Common myeloid progenitor, CD34-positive (primary cell): ENCODE data around the gene SHISA5.

ENCODE experiments used
- CTCF ChIA-PET: fragments of 350-600 bp; sonication (Branson Sonifier 250); formaldehyde crosslinking; loops from one replicate; lab custom pipeline; 2021; ENCODE audit warnings: antibody characterized with exemption; lab: Charles Lee
- POLR2A ChIA-PET: fragments of 350-600 bp; sonication (Branson Sonifier 250); formaldehyde crosslinking; loops from one replicate; lab custom pipeline; 2021; ENCODE audit warnings: antibody characterized with exemption; lab: Charles Lee
- DNase-seq, 3 donors: peaks; one replicate each; pipeline versions ENCODE4 v3.0.0 to v3.0.0-alpha.2; 2013
- H3K27ac ChIP-seq, 2 experiments: 1 replicate in 1 of 2; 2 replicates in 1 of 2; pipeline ENCODE4 v1.7.0; 2013; ENCODE audit warnings: inconsistent platforms in 2 of 2, low read length in 2 of 2, mild to moderate bottlenecking in 2 of 2, low read depth in 1 of 2, moderate library complexity in 1 of 2; ENCODE audit not compliant: severe bottlenecking in 2 of 2, insufficient read depth in 1 of 2, poor library complexity in 1 of 2
- H3K27me3 ChIP-seq, 5 experiments: replicated peaks in 2 of 5; 1 replicate in 3 of 5; 2 replicates in 2 of 5; pipeline versions ENCODE4 v1.6.1 to v1.7.0; 2013; ENCODE audit warnings: low read length in 4 of 5, mild to moderate bottlenecking in 2 of 5, moderate library complexity in 2 of 5, inconsistent platforms in 1 of 5; ENCODE audit not compliant: insufficient read depth in 5 of 5, control insufficient read depth in 4 of 5
- H3K36me3 ChIP-seq, 4 experiments: 1 replicate in 2 of 4; 2 replicates in 2 of 4; pipeline versions ENCODE4 v1.6.1 to v1.7.0; 2013; ENCODE audit warnings: low read length in 3 of 4, control low read depth in 1 of 4, mild to moderate bottlenecking in 1 of 4; ENCODE audit not compliant: control insufficient read depth in 4 of 4, insufficient read depth in 4 of 4
- H3K4me1 ChIP-seq, 4 experiments: 1 replicate in 3 of 4; 2 replicates in 1 of 4; pipeline versions ENCODE4 v1.6.1 to v1.7.1; 2013; ENCODE audit warnings: low read length in 3 of 4, mild to moderate bottlenecking in 3 of 4, control low read depth in 1 of 4, inconsistent platforms in 1 of 4, moderate library complexity in 1 of 4; ENCODE audit not compliant: control insufficient read depth in 4 of 4, insufficient read depth in 4 of 4; ENCODE audit errors: control extremely low read depth in 1 of 4
- H3K4me3 ChIP-seq, 7 experiments: 1 replicate in 4 of 7; 2 replicates in 3 of 7; pipeline versions ENCODE4 v1.5.1 to v1.7.0; 2013; ENCODE audit warnings: mild to moderate bottlenecking in 7 of 7, low read length in 6 of 7, moderate library complexity in 6 of 7, inconsistent platforms in 2 of 7, low read depth in 2 of 7, control low read depth in 1 of 7; ENCODE audit not compliant: insufficient read depth in 4 of 7, control insufficient read depth in 1 of 7; ENCODE audit errors: extremely low read depth in 1 of 7
- H3K9me3 ChIP-seq, 5 experiments: 1 replicate in 4 of 5; 2 replicates in 1 of 5; pipeline versions ENCODE4 v1.6.1 to v1.7.1; 2013; ENCODE audit warnings: low read length in 4 of 5, mild to moderate bottlenecking in 2 of 5, inconsistent platforms in 1 of 5, low read depth in 1 of 5, moderate library complexity in 1 of 5; ENCODE audit not compliant: control insufficient read depth in 4 of 5, insufficient read depth in 2 of 5; ENCODE audit errors: control extremely low read depth in 1 of 5
- WGBS: methylation state at CpG from one replicate; pipeline ENCODE4 v1.1.5; 2013; ENCODE audit not compliant: insufficient coverage; 5-methylcytosine and 5-hydroxymethylcytosine counted together

Gene SHISA5

DNA sequence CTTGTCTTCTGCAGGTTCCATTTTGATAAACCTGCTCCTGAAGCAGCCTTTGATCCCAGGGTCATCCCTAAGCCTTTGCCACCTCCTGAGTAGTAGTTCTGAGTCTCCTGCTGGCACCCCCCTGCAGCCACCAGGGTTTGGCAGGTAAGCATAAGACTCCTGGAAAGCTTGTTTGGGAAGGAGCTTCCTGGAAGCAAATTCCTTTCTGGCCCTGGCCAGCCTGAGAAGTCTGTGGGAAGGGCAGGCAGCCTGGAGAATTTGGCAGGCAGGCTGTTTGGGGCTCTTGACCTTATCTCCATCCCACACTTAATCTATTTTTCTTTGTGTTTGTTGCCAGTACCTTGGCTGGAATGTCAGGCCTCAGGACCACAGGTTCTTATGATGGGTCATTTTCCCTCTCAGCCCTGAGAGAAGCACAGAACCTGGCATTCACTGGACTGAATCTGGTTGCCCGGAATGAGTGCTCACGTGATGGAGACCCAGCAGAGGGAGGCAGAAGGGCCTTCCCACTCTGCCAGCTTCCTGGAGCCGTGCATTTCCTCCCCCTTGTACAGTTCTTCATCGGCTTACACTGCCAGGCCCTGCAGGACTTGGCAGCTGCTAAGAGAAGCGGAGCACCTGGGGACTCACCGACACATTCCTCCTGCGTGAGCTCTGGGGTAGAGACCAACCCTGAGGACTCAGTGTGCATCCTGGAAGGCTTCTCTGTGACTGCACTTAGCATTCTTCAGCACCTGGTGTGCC lies 44.0 kb downstream of the SHISA5 start:
- Histone ChIP-seq H3K27ac (no peak overlapping the region), H3K4me1 (peaks cover 0 to 3% (median under 1%) of the 10 kb centered on the region in 4 experiments), H3K27me3 (no peaks in the 10 kb centered on the region), H3K9me3 (no peaks in the 10 kb centered on the region), H3K36me3 (peaks cover 23 to 73% (median 46%) of the 10 kb centered on the region in 4 experiments), H3K4me3 (no peak overlapping the region)
- CTCF ChIA-PET: interaction anchor here (1.3 to 1.4 kb wide), 2 partner anchors 9 to 27 kb away, joined by 3 read pairs; no protein-coding TSS in a partner anchor
- no peak for DNase-seq
- WGBS: 100% methylated on average over 6 of the region's 7 CpGs
- POLR2A ChIA-PET: no interaction called here

DNA sequence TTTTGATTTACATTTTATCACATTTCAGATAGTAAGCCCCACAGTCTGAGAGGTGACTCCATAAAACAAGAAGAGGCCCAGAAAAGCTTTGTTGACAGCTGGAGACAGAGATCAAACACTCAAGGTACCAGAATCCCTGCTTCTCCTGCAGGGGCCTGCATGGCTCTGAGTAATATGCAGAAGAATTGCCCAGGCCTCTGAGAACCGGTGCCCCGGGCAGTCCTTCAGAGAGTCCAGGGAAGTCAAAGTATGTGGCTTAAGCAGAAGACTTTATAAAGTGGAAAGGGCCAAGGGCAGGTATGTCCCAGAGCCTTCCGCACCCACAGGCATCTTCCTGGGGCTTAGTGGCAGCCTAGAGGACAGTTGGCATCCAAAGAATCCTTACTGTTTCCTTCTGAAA lies 44.6 kb downstream of the SHISA5 start:
- CTCF ChIA-PET: interaction anchor here (1.3 to 2.2 kb wide), 4 partner anchors 9 to 26 kb away, joined by 3 to 9 read pairs (median 4); no protein-coding TSS in a partner anchor
- 98% methylated on average over 3 of the region's 3 CpGs for whole genome bisulfite sequencing

DNA sequence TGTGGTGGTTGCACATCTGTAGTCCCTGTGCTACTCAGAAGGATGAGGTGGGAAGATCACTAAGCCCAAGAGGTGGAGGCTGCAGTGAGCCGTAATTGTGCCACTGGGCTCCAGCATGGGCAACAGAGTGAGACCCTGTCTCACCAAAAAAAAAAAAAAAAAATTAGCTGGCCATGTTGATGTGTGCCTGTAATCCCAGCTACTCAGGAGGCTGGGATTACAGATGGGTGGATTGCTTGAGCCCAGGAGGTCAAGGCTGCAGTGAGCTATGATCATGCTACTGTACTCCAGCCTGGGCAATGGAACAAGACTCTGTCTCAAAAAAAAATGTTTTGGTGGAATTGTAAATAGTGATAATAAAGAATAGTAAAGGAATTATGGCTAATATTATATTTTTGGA lies 47.5 kb downstream of the SHISA5 start:
- H3K9me3 ChIP-seq: no peaks in the 10 kb centered on the region
- POLR2A ChIA-PET: interaction anchor here (0.6 to 0.7 kb wide), 2 partner anchors 84 to 316 kb away, joined by 4 to 9 read pairs; no protein-coding TSS in a partner anchor
- 100% methylated on average over 1 of the region's 1 CpG for WGBS

More for the DNA sequence above, 44.6 kb downstream of the SHISA5 start:
- H3K4me1 ChIP-seq: no peaks in the 10 kb centered on the region
- POLR2A ChIA-PET: interaction anchor here (0.6 kb wide), 1 partner anchor 9 kb away, joined by 5 read pairs; no protein-coding TSS in a partner anchor
- no peaks in the 10 kb centered on the region for H3K27me3 ChIP-seq
- H3K4me3 ChIP-seq: no peak overlapping the region
- peaks cover 23 to 72% (median 46%) of the 10 kb centered on the region in 4 experiments for H3K36me3 ChIP-seq
- no peaks in the 10 kb centered on the region for H3K9me3 ChIP-seq
- no peak for DNase-seq
- no peak overlapping the region for H3K27ac ChIP-seq

DNA sequence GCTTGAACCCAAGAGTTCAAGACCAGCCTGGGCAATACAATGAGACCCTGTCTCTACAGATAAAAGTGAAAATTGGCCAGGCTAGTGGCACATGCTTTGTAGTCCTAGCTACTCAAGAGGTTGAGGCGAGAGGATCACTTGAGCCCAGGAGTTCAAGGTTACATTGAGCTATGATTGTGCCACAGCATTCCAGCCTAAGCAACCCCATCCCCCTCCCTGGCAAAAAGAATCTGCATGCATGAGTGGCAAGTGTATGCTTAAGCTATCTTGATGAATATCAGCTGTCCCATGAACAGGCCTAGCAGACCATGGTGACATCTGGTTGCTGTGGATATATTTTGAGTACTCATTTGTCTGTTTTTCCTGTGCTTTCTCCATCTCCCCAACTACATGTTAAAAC lies 52.7 kb downstream of the SHISA5 start:
- no peaks in the 10 kb centered on the region for H3K9me3 ChIP-seq
- H3K27me3 ChIP-seq: no peaks in the 10 kb centered on the region
- peaks cover 6 to 14% (median 11%) of the 10 kb centered on the region in 4 experiments for H3K4me1 ChIP-seq
- peaks cover 14 to 47% (median 31%) of the 10 kb centered on the region in 4 experiments for H3K36me3 ChIP-seq
- 100% methylated on average over 1 of the region's 1 CpG for WGBS
- no peak overlapping the region for H3K4me3 ChIP-seq
- no peak for DNase-seq
- ChIA-PET CTCF (interaction anchor here (0.7 to 2.4 kb wide), 4 partner anchors 8 to 21 kb away, joined by 3 to 8 read pairs (median 4); partner anchors contain the start of genes CCDC51 and TMA7), POLR2A (no interaction called here)
- no peak overlapping the region for H3K27ac ChIP-seq

More for the DNA sequence above, 47.5 kb downstream of the SHISA5 start:
- H3K27ac ChIP-seq: no peak overlapping the region
- no peak overlapping the region for H3K4me3 ChIP-seq
- H3K36me3 ChIP-seq: peaks cover 27 to 85% (median 59%) of the 10 kb centered on the region in 4 experiments
- no peaks in the 10 kb centered on the region for H3K27me3 ChIP-seq
- no peak for DNase-seq
- CTCF ChIA-PET: interaction anchor here (1.8 to 2.8 kb wide), 3 partner anchors 9 to 21 kb away, joined by 4 to 12 read pairs (median 9); partner anchors contain the start of gene ATRIP
- H3K4me1 ChIP-seq: no peaks in the 10 kb centered on the region

DNA sequence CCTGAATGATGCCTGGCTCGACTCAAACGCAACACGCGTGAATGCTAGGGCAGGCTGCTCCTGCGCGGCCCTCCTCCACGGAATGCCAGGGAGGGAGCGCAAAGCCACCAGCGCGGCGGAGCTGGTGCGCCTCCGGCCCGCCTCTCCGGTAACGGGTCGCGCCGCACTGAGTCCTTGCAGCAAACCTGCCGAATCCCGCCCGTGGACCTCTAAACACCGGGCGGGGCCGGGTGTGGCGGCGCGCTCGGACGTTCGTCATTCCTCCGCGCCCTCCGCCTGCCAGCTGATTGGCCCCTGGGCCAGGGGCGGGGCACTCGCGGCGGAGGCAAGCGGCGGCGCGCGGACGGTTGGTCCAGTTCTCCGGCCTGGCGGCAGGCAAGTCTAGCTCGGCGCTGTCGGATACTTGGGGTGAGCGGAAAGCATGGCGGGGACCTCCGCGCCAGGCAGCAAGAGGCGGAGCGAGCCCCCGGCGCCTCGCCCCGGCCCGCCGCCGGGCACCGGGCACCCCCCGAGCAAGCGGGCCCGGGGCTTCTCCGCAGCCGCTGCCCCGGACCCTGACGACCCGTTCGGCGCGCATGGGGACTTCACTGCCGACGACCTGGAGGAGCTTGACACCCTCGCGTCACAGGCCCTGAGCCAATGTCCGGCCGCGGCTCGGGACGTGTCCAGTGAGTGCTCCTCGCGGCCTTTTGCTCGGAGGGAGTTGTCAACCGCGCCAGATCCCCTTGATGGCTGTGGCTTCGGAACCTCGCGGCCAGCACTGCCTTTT lies 57.4 kb downstream of the SHISA5 start, which contains the start of gene ATRIP:
TSS of gene ATRIP (plus strand) at position 313 of the 769 bp plus-strand sequence. CDS start at position 422, 109 bp downstream.
- Histone ChIP-seq H3K27ac (peak within 1 kb of the TSS in 1 of 2 experiments; percentile 80), H3K36me3 (peaks cover 8 to 27% (median 18%) of the 10 kb centered on the region in 4 experiments), H3K4me3 (peak within 1 kb of the TSS; percentile 80 to 96 (median 92)), H3K9me3 (no peaks in the 10 kb centered on the region), H3K27me3 (no peaks in the 10 kb centered on the region), H3K4me1 (peaks cover 13 to 28% (median 22%) of the 10 kb centered on the region in 4 experiments)
- DNase-seq: peak; percentile 85 to 89 (median 89)
- ChIA-PET CTCF (interaction anchor here (0.7 to 2.8 kb wide), 7 partner anchors 10 to 60 kb away, joined by 3 to 9 read pairs (median 4); no protein-coding TSS in a partner anchor), POLR2A (interaction anchor here (0.6 to 1.5 kb wide), 4 partner anchors 11 to 19 kb away, joined by 3 to 5 read pairs (median 4); a partner anchor contains a TSS)
- under 1% methylated on average over 73 of the region's 91 CpGs for WGBS

DNA sequence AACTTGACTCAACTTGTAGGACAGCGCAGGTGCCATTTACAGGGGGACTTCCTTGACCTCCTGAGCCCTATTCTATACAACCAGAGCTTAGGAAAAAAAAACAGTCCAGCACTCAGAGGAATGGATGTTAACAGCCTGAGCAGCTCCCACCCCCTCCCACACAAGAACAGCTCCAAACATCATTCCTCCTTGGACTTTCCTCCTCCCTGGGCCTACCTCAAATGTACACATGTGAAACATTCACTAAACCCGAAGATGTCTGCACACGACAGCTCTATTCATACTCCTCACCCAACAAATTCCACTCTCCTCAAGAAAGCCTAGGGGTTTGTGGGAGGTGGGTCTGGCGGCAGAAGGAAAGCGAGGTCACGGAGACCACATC lies 57.9 kb downstream of the SHISA5 start:
- peak overlapping the region; percentile 80 to 96 (median 92) for H3K4me3 ChIP-seq
- CTCF ChIA-PET: interaction anchor here (0.7 to 2.7 kb wide), 7 partner anchors 10 to 103 kb away, joined by 3 to 12 read pairs (median 5); no protein-coding TSS in a partner anchor
- 23% methylated on average over 4 of the region's 6 CpGs for WGBS

More for the DNA sequence above, 57.9 kb downstream of the SHISA5 start:
- Histone ChIP-seq H3K27ac (peak overlapping the region in 1 of 2 experiments; percentile 80), H3K36me3 (peaks cover 4 to 27% (median 16%) of the 10 kb centered on the region in 4 experiments), H3K27me3 (no peaks in the 10 kb centered on the region), H3K9me3 (no peaks in the 10 kb centered on the region), H3K4me1 (peaks cover 19 to 34% (median 27%) of the 10 kb centered on the region in 4 experiments)
- DNase-seq: no peak
- POLR2A ChIA-PET: interaction anchor here (0.5 to 1.2 kb wide), 4 partner anchors 10 to 118 kb away, joined by 3 to 5 read pairs (median 4); no protein-coding TSS in a partner anchor
